ENCODE data around the gene FAT2.

The FAT2 gene

GRCh38 chr5:151614565-151614964 is 23.4 kb upstream of the FAT2 start:
- Histone ChIP-seq H3K27ac (ENCODE audit: low read length) (no peak overlapping the region), H3K9ac (ENCODE audit: low read depth, low read length) (no peak overlapping the region), H3K9me3 (ENCODE audit: insufficient read depth, low read length, severe bottlenecking) (no peaks in the 10 kb centered on the region), H3K4me2 (ENCODE audit: insufficient read depth, low read length) (no peak overlapping the region), H2AFZ (ENCODE audit: low read depth, low read length) (no peak overlapping the region), H3K4me1 (ENCODE audit: insufficient read depth, low read length) (no peaks in the 10 kb centered on the region), H3K27me3 (ENCODE audit: insufficient read depth, low read length, poor library complexity) (peaks cover 19% of the 10 kb centered on the region), H3K4me3 (ENCODE audit: low read depth in 1 of 2, low read length in 2 of 2) (no peak overlapping the region), H4K20me1 (ENCODE audit: insufficient read depth, low read length) (no peaks in the 10 kb centered on the region; the same call in 1 of the 2 replicates), H3K36me3 (ENCODE audit: insufficient read depth, low read length) (no peaks in the 10 kb centered on the region), H3K79me2 (ENCODE audit: insufficient read depth, low read length) (no peaks in the 10 kb centered on the region)
- ATAC-seq (ENCODE audit: insufficient read depth, low read depth) (no peak), DNase-seq (no peak)
- TF ChIP-seq EZH2 (IDR thresholded peaks at IDR 0.05; ENCODE audit: borderline replicate concordance, low read depth, low read length, severe bottlenecking) (no peak), CTCF (IDR thresholded peaks at IDR 0.05; ENCODE audit: borderline replicate concordance, extremely low read depth, low read length, poor library complexity, severe bottlenecking) (no peak)

- H3K4me3 ChIP-seq (ENCODE audit: low read depth in 1 of 2, low read length in 2 of 2): no peak overlapping the region
- no peaks in the 10 kb centered on the region for H3K9me3 ChIP-seq (ENCODE audit: insufficient read depth, low read length, severe bottlenecking)
- H2AFZ ChIP-seq (ENCODE audit: low read depth, low read length): no peak overlapping the region
- no peaks in the 10 kb centered on the region for H3K79me2 ChIP-seq (ENCODE audit: insufficient read depth, low read length)
- H3K9ac ChIP-seq (ENCODE audit: low read depth, low read length): no peak overlapping the region
- no peaks in the 10 kb centered on the region for H3K4me1 ChIP-seq (ENCODE audit: insufficient read depth, low read length)
- TF ChIP-seq EZH2 (IDR thresholded peaks at IDR 0.05; ENCODE audit: borderline replicate concordance, low read depth, low read length, severe bottlenecking) (no peak), CTCF (IDR thresholded peaks at IDR 0.05; ENCODE audit: borderline replicate concordance, extremely low read depth, low read length, poor library complexity, severe bottlenecking) (no peak)
- no peak overlapping the region for H3K27ac ChIP-seq (ENCODE audit: low read length)
- DNase-seq: peak; percentile 32
- peaks cover 7% of the 10 kb centered on the region for H3K27me3 ChIP-seq (ENCODE audit: insufficient read depth, low read length, poor library complexity)
- H3K36me3 ChIP-seq (ENCODE audit: insufficient read depth, low read length): no peaks in the 10 kb centered on the region
- no peak overlapping the region for H3K4me2 ChIP-seq (ENCODE audit: insufficient read depth, low read length)
- H4K20me1 ChIP-seq (ENCODE audit: insufficient read depth, low read length): no peaks in the 10 kb centered on the region; the same call in 1 of the 2 replicates
- peak; percentile 86 for ATAC-seq (ENCODE audit: insufficient read depth, low read depth)
Observed at GRCh38 chr5:151612689-151613427, 21.7 kb upstream of the FAT2 start.

GRCh38 chr5:151611127-151611775 is 20.1 kb upstream of the FAT2 start:
- TF ChIP-seq CTCF (IDR thresholded peaks at IDR 0.05; ENCODE audit: borderline replicate concordance, extremely low read depth, low read length, poor library complexity, severe bottlenecking) (no peak), EZH2 (IDR thresholded peaks at IDR 0.05; ENCODE audit: borderline replicate concordance, low read depth, low read length, severe bottlenecking) (no peak)
- no peak overlapping the region for H3K9ac ChIP-seq (ENCODE audit: low read depth, low read length)
- no peak overlapping the region for H3K4me3 ChIP-seq (ENCODE audit: low read depth in 1 of 2, low read length in 2 of 2)
- ATAC-seq (ENCODE audit: insufficient read depth, low read depth): no peak
- no peaks in the 10 kb centered on the region for H3K36me3 ChIP-seq (ENCODE audit: insufficient read depth, low read length)
- H3K9me3 ChIP-seq (ENCODE audit: insufficient read depth, low read length, severe bottlenecking): no peaks in the 10 kb centered on the region
- no peak for DNase-seq
- no peak overlapping the region for H3K4me2 ChIP-seq (ENCODE audit: insufficient read depth, low read length)
- peaks cover 4% of the 10 kb centered on the region for H3K27me3 ChIP-seq (ENCODE audit: insufficient read depth, low read length, poor library complexity)
- H3K4me1 ChIP-seq (ENCODE audit: insufficient read depth, low read length): no peaks in the 10 kb centered on the region
- H4K20me1 ChIP-seq (ENCODE audit: insufficient read depth, low read length): no peaks in the 10 kb centered on the region; the same call in 1 of the 2 replicates
- no peaks in the 10 kb centered on the region for H3K79me2 ChIP-seq (ENCODE audit: insufficient read depth, low read length)
- no peak overlapping the region for H2AFZ ChIP-seq (ENCODE audit: low read depth, low read length)
- no peak overlapping the region for H3K27ac ChIP-seq (ENCODE audit: low read length)
